ENCODE measurements around the gene ATP5F1C. TPM values are rescaled to one million over a fixed set of nuclear protein-coding genes. Genes with fewer than 3 reads are reported as not detected.
"Not testable (repeated sequence)": the region's sequence is repeated elsewhere in the genome, so short reads cannot be mapped to it uniquely, and the experiment has no call there.

Gene ATP5F1C
- total and polyA plus RNA-seq, 8 donors, result 177 to 280 (median 256) TPM

DNA sequence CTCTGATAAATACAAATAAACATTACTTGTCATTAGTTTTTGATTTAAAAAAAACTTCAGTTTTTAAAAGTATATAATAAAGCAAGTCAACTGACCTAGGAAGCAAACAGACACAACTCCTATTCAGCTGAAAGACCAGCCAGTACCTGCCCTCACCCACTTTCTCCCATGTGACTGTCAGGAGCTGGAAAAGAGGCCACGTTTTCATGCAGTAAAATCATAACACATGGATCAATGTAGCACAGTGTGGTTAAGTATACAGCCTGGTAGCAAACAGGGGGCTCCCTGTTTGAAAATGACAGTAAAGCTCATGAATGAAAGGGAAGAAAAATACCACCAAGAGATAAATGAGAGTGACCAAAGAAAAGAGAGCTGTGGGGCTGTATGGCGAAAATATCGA is 21.7 kb upstream of the ATP5F1C start:
- Histone ChIP-seq H3K4me1 (peaks cover 0 to 9% of the 10 kb centered on the region in 2 donors), H3K27ac (no peak overlapping the region), H3K27me3 (no peaks in the 10 kb centered on the region), H3K36me3 (peaks cover 0 to 92% of the 10 kb centered on the region in 2 donors), H3K4me3 (no peak overlapping the region), H3K9me3 (no peaks in the 10 kb centered on the region)
- intact Hi-C loops (cut with DNase I), result no loop called here
- TF ChIP-seq, protein P1, sequence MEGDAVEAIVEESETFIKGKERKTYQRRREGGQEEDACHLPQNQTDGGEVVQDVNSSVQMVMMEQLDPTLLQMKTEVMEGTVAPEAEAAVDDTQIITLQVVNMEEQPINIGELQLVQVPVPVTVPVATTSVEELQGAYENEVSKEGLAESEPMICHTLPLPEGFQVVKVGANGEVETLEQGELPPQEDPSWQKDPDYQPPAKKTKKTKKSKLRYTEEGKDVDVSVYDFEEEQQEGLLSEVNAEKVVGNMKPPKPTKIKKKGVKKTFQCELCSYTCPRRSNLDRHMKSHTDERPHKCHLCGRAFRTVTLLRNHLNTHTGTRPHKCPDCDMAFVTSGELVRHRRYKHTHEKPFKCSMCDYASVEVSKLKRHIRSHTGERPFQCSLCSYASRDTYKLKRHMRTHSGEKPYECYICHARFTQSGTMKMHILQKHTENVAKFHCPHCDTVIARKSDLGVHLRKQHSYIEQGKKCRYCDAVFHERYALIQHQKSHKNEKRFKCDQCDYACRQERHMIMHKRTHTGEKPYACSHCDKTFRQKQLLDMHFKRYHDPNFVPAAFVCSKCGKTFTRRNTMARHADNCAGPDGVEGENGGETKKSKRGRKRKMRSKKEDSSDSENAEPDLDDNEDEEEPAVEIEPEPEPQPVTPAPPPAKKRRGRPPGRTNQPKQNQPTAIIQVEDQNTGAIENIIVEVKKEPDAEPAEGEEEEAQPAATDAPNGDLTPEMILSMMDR (IDR thresholded peaks at IDR 0.05), result no peak
- DNase-seq, result no peak
- ATAC-seq, result no peak

DNA sequence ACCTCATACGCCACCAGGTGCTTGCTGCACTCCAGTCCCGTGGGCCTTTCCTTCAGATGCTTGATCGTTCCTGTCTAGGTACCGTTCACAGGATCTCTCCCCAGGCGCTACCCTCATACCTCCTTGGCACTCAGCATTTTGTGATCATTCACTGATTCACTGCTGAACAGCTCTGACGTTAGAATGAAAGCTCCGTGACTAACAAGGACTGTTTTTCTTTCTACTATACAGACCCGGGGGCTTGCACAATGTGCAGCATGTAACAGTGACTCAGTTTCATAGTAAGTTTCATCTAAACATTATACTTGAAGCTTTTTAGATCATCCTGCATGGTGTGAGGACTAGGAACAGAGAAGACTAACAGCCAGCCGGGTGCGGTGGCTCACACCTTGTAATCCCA is 20.8 kb upstream of the ATP5F1C start:
- H3K4me1 ChIP-seq, result peaks cover 0 to 9% of the 10 kb centered on the region in 2 donors
- no peaks in the 10 kb centered on the region for H3K27me3 ChIP-seq
- no peak overlapping the region for H3K4me3 ChIP-seq
- no peak overlapping the region for H3K27ac ChIP-seq
- intact Hi-C loops (cut with DNase I), result no loop called here
- H3K36me3 ChIP-seq, result peaks cover 0 to 92% of the 10 kb centered on the region in 2 donors
- no peak for DNase-seq
- H3K9me3 ChIP-seq, result no peaks in the 10 kb centered on the region
- TF ChIP-seq, protein P1 (IDR thresholded peaks at IDR 0.05), result no peak
- no peak for ATAC-seq

DNA sequence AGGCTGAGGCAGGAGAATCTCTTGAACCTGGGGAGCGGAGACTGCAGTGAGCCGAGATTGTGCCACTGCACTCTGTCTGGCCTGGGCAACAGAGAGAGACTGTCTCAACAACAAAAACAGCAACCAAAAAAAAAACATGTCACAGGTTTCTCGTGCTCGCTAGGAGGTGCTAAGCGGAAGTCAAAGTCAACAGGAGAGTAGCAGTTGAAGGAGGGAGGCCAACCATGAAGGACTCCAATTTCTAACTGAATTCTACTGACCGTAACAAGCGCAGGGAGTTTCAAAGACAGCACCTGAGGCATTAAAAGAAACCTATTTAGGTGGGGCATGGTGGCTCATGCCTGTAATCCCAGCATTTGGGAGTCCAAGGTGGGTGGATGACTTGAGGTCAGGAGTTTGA is 19.6 kb upstream of the ATP5F1C start:
- ATAC-seq (no peak), DNase-seq (no peak)
- Histone ChIP-seq H3K4me1 (peaks cover 0 to 9% of the 10 kb centered on the region in 2 donors), H3K9me3 (no peaks in the 10 kb centered on the region), H3K27me3 (no peaks in the 10 kb centered on the region), H3K27ac (no peak overlapping the region), H3K4me3 (no peak overlapping the region), H3K36me3 (peaks cover 0 to 88% of the 10 kb centered on the region in 2 donors)
- intact Hi-C loops (cut with DNase I), result no loop called here
- TF ChIP-seq, protein P1 (IDR thresholded peaks at IDR 0.05), result no peak

DNA sequence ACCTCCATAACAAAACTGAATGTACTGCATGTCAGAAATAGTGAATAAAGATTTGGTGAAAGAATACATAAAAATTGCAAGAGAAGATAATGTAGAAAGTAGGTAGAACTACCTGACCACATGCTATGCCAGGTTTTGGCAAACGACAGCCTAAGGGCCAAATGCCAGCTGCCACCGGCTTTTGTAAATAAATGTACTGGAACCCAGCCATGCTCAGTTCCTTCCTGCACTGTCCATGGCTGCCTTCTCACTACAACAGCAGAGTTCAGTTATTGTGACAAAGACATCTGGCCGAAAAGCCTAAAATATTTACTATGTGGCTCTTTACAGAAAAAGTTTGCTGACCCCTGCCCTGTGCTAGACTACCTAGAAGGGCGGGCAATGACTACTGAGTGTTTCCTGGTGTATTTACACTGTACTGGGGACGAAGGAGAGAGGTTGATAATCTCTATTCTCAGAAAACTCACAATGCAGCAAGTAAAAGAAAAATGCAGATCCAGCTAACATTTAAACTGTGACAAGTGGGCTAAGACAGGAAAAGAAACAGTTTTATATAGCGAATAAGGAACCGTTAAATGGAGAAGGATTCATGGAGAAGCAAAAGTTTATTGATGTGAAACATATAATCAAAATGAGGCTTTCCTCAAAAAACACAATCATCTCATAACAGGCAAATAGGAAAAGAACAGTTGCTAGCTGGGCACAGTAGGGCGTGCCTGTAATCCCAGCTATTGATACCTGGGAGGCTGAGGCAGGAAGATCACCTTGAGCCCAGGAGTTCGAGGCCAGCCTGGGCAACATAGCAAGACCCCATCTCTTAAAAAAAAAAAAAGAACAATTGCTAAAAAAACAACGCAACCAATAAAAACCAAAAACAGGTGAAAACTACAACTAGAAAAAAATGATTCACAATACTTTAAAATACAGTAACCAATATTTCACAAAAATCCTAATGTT is 13.9 kb upstream of the ATP5F1C start:
- Histone ChIP-seq H3K4me1 (peaks cover 0 to 5% of the 10 kb centered on the region in 2 donors), H3K36me3 (peaks cover 0 to 94% of the 10 kb centered on the region in 2 donors), H3K4me3 (no peak overlapping the region), H3K27ac (no peak overlapping the region), H3K27me3 (no peaks in the 10 kb centered on the region), H3K9me3 (no peaks in the 10 kb centered on the region)
- peak; percentile 83 for ATAC-seq
- intact Hi-C loops (cut with DNase I), result no loop called here
- TF ChIP-seq, protein P1 (IDR thresholded peaks at IDR 0.05), result no peak
- peak in 2 of 4 donors; percentile 2 to 47 for DNase-seq

DNA sequence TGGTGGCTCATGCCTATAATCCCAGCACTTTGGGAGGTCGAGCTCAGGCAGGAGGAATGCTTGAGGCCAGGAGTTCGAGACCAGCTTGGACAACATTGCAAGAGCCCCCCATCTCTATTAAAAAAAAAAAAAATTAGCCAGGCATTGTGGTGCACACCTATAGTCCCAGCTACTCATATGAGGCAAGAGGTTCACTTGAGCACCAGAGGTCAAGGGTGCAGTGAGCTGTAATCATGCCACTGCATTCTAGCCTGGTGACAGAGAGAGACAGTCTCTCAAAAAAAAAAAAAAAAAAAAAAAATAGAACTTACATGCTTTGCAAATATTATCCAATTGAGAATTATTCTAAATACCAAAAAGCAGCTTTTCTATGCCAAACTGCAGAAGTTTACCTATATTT is 11.2 kb upstream of the ATP5F1C start:
- Histone ChIP-seq H3K9me3 (no peaks in the 10 kb centered on the region), H3K27ac (no peak overlapping the region), H3K36me3 (peaks cover 0 to 95% of the 10 kb centered on the region in 2 donors), H3K4me1 (peaks cover 0 to 5% of the 10 kb centered on the region in 2 donors), H3K27me3 (no peaks in the 10 kb centered on the region), H3K4me3 (no peak overlapping the region)
- ATAC-seq (no peak), DNase-seq (no peak)
- intact Hi-C loops (cut with DNase I), result no loop called here
- TF ChIP-seq, protein P1 (IDR thresholded peaks at IDR 0.05), result no peak

DNA sequence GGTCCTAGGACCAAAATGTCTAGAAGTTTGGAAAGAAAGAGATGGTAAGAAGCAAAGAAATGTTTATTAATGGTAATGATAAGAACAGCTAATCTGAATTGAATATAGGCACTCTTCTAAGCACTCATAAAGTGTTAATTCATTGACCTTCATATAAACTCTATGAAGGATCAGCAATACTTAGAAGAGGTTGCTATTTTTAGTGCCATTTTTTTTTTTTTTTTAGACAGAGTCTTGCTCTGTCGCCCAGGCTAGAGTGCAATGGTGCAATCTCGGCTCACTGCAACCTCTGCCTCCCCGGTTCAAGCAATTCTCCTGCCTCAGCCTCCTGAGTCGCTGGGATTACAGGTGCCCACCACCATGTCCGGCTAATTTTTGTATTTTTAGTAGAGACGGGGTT is 5.8 kb upstream of the ATP5F1C start:
- H3K9me3 ChIP-seq; H3K27ac ChIP-seq; H3K4me3 ChIP-seq; ATAC-seq; DNase-seq; intact Hi-C loops (cut with DNase I); H3K27me3 ChIP-seq: not testable (repeated sequence)
- peaks cover 7 to 37% of the 10 kb centered on the region in 2 donors for H3K4me1 ChIP-seq
- H3K36me3 ChIP-seq, result peaks cover 0 to 51% of the 10 kb centered on the region in 2 donors
